HEK293T (cell line): ENCODE data around the gene ALLC.
"Not testable (repeated sequence)": the region's sequence is repeated elsewhere in the genome, so short reads cannot be mapped to it uniquely, and the experiment has no call there.

Experiments used
- CTCF ChIA-PET: fragments of 350-600 bp; formaldehyde crosslinking; extraction: SDS; loops from one replicate; lab custom pipeline; 2021; ENCODE audit warnings: antibody characterized with exemption, inconsistent platforms; lab: Yijun Ruan, JAX
- POLR2A ChIA-PET: fragments of 350-600 bp; formaldehyde crosslinking; extraction: SDS; loops from one replicate; lab custom pipeline; 2020; ENCODE audit warnings: antibody characterized with exemption, inconsistent platforms; lab: Yijun Ruan, JAX
- DNase-seq: peaks from one replicate; pipeline ENCODE4 v3.0.0; 2012; ENCODE audit warnings: mixed read lengths; ENCODE audit errors: extremely low spot score
- ARNT ChIP-seq: fragments of 450-650 bp; IDR thresholded peaks from 2 replicates; pipeline ENCODE4 v1.6.1; 2017; ENCODE audit warnings: mild to moderate bottlenecking
- BHLHE40 ChIP-seq: fragments of 450-650 bp; IDR thresholded peaks from 2 replicates; pipeline ENCODE4 v1.6.1; 2016; ENCODE audit warnings: mild to moderate bottlenecking, moderate library complexity, borderline replicate concordance
- CTBP1 ChIP-seq: fragments of 450-650 bp; IDR thresholded peaks from 2 replicates; pipeline ENCODE4 v1.6.1; 2016; ENCODE audit warnings: borderline replicate concordance
- ELF4 ChIP-seq: fragments of 450-650 bp; IDR thresholded peaks from 2 replicates; pipeline ENCODE4 v1.6.1; 2017; ENCODE audit warnings: antibody characterized with exemption
- FOXA1 ChIP-seq: fragments of 450-650 bp; IDR thresholded peaks from 2 replicates; pipeline ENCODE4 v1.6.1; 2016; ENCODE audit warnings: mild to moderate bottlenecking
- FOXK2 ChIP-seq: fragments of 450-650 bp; IDR thresholded peaks from 2 replicates; pipeline ENCODE4 v1.6.1; 2016; ENCODE audit warnings: mild to moderate bottlenecking
- FOXM1 ChIP-seq: fragments of 450-650 bp; IDR thresholded peaks from 2 replicates; pipeline ENCODE4 v1.6.1; 2017; ENCODE audit warnings: mild to moderate bottlenecking, borderline replicate concordance
- HDGF ChIP-seq: fragments of 450-650 bp; IDR thresholded peaks from 2 replicates; pipeline ENCODE4 v1.6.1; 2017; ENCODE audit warnings: antibody characterized with exemption, borderline replicate concordance
- L3MBTL2 ChIP-seq: fragments of 450-650 bp; conservative IDR thresholded peaks from 2 replicates; pipeline ENCODE4 v1.6.1; 2016; ENCODE audit warnings: mild to moderate bottlenecking
- LEF1 ChIP-seq: fragments of 450-650 bp; IDR thresholded peaks from 2 replicates; pipeline ENCODE4 v1.6.1; 2017; ENCODE audit warnings: mild to moderate bottlenecking, borderline replicate concordance
- NFRKB ChIP-seq: fragments of 450-650 bp; IDR thresholded peaks from 2 replicates; pipeline ENCODE4 v1.6.1; 2016; ENCODE audit warnings: mild to moderate bottlenecking, moderate library complexity
- SP1 ChIP-seq: fragments of 450-650 bp; IDR thresholded peaks from 2 replicates; pipeline ENCODE4 v1.6.1; 2017
- SUZ12 ChIP-seq: fragments of 450-650 bp; IDR thresholded peaks from 2 replicates; pipeline ENCODE4 v1.6.1; 2016; ENCODE audit warnings: mild to moderate bottlenecking
- TARDBP ChIP-seq: fragments of 450-650 bp; IDR thresholded peaks from 2 replicates; pipeline ENCODE4 v1.6.1; 2016
- ZNF384 ChIP-seq: fragments of 450-650 bp; IDR thresholded peaks from 2 replicates; pipeline ENCODE4 v1.6.1; 2016
- TF ChIP-seq, protein P1 (sequence below): fragments of 450-650 bp; IDR thresholded peaks from 2 replicates; pipeline ENCODE4 v1.6.1; 2016

Gene ALLC

DNA sequence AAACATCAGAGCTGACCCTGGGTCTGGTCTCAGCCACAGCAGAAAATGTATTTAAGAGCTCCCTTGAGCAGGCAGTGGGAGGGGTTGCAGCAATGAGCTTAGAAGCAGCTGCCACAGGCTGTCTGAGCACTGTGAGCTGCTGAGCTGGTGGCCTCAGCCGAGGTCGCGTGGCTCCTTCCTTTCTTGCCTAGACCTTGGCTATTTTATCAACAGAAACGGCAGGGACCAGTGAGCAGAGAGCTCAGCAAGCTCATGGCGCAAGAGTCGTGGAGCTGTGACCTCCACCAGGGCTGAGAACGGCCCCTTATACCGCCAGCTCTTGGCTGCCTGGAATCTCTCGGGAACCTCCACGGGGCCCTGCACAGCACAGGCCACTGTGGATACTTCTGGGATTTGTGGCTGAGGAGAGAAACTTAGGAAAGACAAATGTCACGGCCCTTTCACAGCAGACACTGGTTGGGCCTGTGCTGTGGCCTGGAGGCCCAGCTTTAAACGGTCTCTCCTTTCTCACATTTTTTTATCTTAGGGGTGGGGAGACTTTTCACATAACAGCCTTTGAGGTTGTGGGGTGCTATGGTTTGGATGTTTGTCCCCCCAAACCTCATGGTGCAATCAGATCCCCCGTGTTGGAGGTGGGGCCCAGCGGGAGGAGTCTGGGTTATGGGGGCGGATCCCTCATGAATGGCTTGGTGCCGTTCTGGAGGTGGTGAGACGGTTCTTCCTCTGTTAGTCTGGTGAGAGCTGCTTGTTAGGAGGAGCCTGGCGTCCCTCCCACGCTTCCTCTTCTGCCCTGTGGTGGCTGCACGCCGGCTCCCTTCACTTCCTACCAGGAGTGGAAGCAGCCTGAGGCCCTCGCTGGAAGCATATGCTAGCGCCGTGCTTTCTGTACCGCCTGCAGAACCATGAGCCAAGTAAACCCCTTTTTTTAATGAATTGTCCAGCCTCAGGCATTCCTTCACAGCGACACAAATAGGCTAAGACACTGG is 1.7 kb downstream of the ALLC start:
- ChIA-PET POLR2A (no interaction called here), CTCF (interaction anchor here (0.7 kb wide), 1 partner anchor 107 kb away, joined by 3 read pairs; no protein-coding TSS in a partner anchor)
- TF ChIP-seq LEF1 (no peak), FOXA1 (no peak), SP1 (no peak), FOXK2 (no peak), NFRKB (no peak), FOXM1 (no peak), ARNT (no peak), SUZ12 (no peak), HDGF (no peak), TARDBP (no peak), BHLHE40 (no peak), CTBP1 (no peak), ELF4 (no peak), ZNF384 (no peak), L3MBTL2 (no peak)
- DNase-seq, result no peak

DNA sequence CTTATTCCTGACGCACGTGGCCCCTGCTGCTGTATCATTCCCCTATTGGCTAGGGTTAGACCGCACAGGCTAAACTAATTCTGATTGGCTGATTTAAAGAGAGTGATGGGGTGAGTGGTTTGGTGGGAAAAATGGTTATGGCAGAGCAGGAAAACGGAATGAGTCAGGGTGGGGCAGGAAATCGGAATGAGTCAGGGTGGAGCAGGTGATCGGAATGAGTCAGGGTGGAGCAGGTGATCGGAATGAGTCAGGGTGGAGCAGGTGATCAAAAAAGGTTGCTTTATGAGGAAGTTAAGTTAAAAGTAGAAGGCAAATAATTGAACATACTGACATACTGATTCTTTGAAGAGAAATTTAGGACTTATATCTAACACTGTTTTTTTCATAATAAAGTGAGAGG is 2.6 kb downstream of the ALLC start:
- CTCF ChIA-PET, DNase-seq, POLR2A ChIA-PET: not testable (repeated sequence)

DNA sequence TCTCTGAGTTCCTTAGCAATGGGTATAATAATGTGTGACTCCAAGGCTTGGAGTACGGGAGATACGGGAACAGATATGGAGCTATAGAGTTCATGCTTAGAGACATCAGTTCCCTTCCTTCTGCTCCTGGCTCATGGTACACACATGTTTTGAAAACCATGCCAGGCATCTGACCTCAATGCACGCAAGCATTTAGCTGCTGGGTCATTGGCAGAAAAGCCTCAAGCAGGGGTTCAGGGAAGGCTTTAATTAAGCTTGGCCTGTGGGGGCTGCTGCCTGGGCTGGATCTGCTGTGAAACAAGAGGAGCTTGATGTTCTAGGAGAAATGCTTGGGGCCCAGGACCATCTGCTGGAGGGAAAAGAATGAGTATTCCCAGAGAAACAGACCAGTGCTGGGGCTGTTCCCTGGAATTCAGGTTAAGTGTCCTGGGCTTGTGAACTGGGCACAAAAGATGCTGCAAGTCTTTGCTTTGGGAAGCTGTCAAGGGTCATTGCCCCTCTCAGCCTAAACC is 3.2 kb downstream of the ALLC start:
- TF ChIP-seq HDGF (no peak), FOXK2 (no peak), SP1 (no peak), FOXA1 (no peak), SUZ12 (no peak), ARNT (no peak), ELF4 (no peak), FOXM1 (no peak), TARDBP (no peak), NFRKB (no peak), LEF1 (no peak), CTBP1 (no peak), BHLHE40 (no peak), L3MBTL2 (no peak), ZNF384 (no peak)
- TF ChIP-seq, protein P1, sequence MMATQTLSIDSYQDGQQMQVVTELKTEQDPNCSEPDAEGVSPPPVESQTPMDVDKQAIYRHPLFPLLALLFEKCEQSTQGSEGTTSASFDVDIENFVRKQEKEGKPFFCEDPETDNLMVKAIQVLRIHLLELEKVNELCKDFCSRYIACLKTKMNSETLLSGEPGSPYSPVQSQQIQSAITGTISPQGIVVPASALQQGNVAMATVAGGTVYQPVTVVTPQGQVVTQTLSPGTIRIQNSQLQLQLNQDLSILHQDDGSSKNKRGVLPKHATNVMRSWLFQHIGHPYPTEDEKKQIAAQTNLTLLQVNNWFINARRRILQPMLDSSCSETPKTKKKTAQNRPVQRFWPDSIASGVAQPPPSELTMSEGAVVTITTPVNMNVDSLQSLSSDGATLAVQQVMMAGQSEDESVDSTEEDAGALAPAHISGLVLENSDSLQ, result no peak
- CTCF ChIA-PET, result interaction anchor here (0.6 kb wide), 1 partner anchor 9 kb away, joined by 7 read pairs; no protein-coding TSS in a partner anchor
- no peak for DNase-seq
- POLR2A ChIA-PET, result no interaction called here

DNA sequence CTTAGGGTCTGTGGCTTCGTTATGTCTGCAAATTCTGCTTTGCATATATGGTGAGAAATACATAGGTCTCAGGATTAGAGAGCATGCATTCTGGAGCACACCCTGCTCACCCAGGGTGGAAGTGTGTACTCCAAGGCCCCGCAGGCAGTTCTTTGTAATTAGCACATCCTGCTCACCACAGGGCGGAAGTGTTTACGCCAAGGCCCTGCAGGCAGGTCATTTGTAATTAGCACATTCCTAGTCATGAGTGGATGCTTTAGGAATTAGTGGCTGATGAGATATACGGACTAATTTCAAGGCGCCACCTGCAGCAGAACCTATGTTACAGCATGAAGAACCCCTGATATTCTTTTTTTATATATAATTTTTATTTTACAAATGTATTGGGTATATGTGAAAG is 4.2 kb downstream of the ALLC start:
- TF ChIP-seq, protein P1, result no peak
- TF ChIP-seq ARNT, result no peak
- no peak for TF ChIP-seq CTBP1
- no peak for TF ChIP-seq SP1
- TF ChIP-seq FOXA1, result no peak
- TF ChIP-seq L3MBTL2, result no peak
- no peak for TF ChIP-seq TARDBP
- no peak for TF ChIP-seq ZNF384
- no peak for TF ChIP-seq LEF1
- no peak for TF ChIP-seq NFRKB
- TF ChIP-seq FOXK2, result no peak
- no peak for TF ChIP-seq SUZ12
- no peak for TF ChIP-seq HDGF
- TF ChIP-seq FOXM1, result no peak
- no peak for TF ChIP-seq ELF4
- TF ChIP-seq BHLHE40, result no peak
- CTCF ChIA-PET, result no interaction called here
- no peak for DNase-seq
- POLR2A ChIA-PET, result no interaction called here

DNA sequence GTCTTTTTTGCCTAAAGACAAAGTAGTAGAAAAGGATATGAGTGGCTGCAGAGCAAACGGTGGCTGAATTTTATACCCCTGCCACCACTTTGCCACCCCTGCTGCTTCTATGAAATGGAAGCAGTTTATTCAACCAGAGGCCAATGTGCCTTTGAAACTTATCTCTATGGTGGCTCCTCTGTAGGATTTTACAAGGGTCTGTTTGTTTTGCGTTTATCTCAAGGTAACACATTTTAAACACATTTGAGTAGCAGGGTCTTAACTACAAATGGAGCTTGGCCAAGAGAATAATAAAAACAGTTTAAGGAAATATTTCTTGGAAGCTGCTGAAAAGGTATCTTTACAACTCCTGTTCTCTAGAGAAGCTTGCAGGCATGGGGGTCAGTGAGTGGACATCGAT is 6.1 kb downstream of the ALLC start:
- no peak for DNase-seq
- ChIA-PET POLR2A (no interaction called here), CTCF (no interaction called here)
- TF ChIP-seq L3MBTL2 (no peak), TARDBP (no peak), ZNF384 (no peak), SP1 (no peak), SUZ12 (no peak), HDGF (no peak), FOXK2 (no peak), BHLHE40 (no peak), FOXM1 (no peak), ELF4 (no peak), NFRKB (no peak), CTBP1 (no peak), FOXA1 (no peak), ARNT (no peak), LEF1 (no peak)
- TF ChIP-seq, protein P1, result no peak
